ENCODE measurements around the gene CEBPB.

The CEBPB gene

DNA sequence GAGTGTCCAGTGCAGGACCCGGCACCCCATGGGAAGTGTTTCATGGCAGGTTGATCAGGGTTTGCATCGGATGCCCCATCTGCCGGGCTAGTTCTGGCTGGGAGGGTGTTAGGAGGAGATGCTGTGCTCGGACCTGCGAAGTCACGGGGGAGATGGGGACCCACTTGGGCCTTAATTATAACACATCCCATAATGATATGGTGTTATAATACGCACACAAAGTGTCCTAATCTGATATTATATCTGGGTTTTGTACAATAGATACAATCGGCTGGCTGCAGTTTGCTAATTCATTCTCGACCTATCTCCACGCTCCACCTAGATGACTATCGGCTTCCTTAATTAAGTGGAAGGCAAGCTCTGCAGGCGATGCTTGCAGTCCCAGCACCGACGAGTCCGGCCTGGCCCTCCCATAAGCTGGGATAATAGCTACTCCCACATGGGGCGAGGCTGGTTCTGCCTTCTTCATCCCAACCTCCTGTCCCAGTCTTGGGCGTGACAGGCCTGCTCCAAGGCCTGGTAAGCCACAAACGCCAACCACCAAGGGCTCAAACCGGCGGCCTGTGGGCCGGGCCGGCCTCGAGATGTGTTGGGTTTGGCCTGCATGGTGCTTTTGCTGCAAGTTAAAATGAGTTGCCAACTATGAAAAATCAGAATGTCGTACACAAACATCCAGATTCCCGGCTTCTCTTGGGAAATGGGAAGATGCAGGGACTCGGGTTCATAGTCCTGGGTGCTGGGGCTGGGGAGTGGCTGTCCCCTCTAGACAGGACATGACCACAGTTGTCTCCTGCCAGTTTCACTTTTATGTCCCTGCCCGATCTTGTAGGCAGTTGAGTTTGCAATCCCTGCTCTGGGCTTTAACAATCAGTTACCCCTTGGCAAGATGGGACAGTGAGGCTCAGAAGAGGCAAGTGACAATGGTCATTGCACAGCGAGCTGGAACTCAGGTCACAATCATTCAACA, 32.7 kb downstream of the CEBPB start:
- H3K27me3 ChIP-seq (ENCODE audit: control insufficient read depth in 1 of 2, insufficient read depth in 2 of 2, low read length in 2 of 2), result no peaks in the 10 kb centered on the region
- H3K9me3 ChIP-seq (ENCODE audit: control insufficient read depth in 2 of 2, low read length in 2 of 2), result peaks cover 0 to 9% of the 10 kb centered on the region in 2 donors
- H3K27ac ChIP-seq (ENCODE audit: low read length), result peak overlapping the region; percentile 31
- H3K4me1 ChIP-seq (ENCODE audit: control insufficient read depth, insufficient read depth, low read length), result peaks cover 16% of the 10 kb centered on the region
- no peak overlapping the region for H3K4me3 ChIP-seq (ENCODE audit: low read length in 2 of 2)
- no peak overlapping the region for H3K9ac ChIP-seq (ENCODE audit: low read length in 2 of 2)
- no peaks in the 10 kb centered on the region for H3K36me3 ChIP-seq (ENCODE audit: control insufficient read depth in 2 of 2, insufficient read depth in 2 of 2, low read length in 2 of 2)

GRCh38 chr20:50224052-50224451, 33.4 kb downstream of the CEBPB start:
- H3K9ac ChIP-seq (ENCODE audit: low read length in 2 of 2), result no peak overlapping the region

DNA sequence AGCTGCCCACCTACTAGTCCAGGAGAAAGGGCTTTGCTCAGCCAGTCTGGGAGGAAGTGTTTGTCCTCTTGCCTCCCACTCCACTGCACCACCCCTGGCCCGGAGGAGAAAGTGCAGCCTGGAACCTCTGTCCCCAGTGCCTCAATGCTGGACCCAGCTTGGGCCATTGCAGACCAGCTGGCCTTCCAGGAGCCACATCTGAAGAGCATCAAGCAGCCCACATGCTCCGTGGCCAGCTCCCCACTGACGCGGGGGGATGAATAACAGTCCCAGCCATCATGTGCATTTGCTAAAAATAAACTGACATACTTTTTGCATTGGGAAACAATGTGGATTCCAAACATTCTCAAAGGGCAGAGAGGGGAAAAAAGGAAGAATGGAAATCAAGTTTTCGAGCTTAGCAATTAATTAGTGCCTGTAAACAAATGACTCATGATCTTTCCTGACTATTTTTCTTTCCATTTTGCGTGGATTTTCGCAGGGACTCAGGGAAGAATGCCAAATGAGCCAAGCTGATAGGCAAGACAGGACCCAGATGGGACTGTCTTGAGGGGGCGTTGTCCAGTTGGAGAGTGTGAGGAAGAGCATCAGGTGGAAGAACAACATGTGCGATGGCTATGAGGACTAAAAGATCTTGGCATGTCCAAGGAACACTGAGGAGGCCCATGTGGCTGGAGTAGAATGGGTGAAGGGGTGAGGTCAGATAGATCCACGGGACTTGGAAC, 34.1 kb downstream of the CEBPB start:
- Histone ChIP-seq H3K9me3 (ENCODE audit: control insufficient read depth in 2 of 2, low read length in 2 of 2) (peaks cover 0 to 7% of the 10 kb centered on the region in 2 donors), H3K36me3 (ENCODE audit: control insufficient read depth in 2 of 2, insufficient read depth in 2 of 2, low read length in 2 of 2) (no peaks in the 10 kb centered on the region), H3K9ac (ENCODE audit: low read length in 2 of 2) (no peak overlapping the region), H3K4me1 (ENCODE audit: control insufficient read depth, insufficient read depth, low read length) (peaks cover 16% of the 10 kb centered on the region), H3K4me3 (ENCODE audit: low read length in 2 of 2) (peak overlapping the region in 1 of 2 donors; percentile 24), H3K27ac (ENCODE audit: low read length) (peak overlapping the region; percentile 64), H3K27me3 (ENCODE audit: control insufficient read depth in 1 of 2, insufficient read depth in 2 of 2, low read length in 2 of 2) (no peaks in the 10 kb centered on the region)

More at GRCh38 chr20:50224052-50224451, 33.4 kb downstream of the CEBPB start:
- Histone ChIP-seq H3K36me3 (ENCODE audit: control insufficient read depth in 2 of 2, insufficient read depth in 2 of 2, low read length in 2 of 2) (no peaks in the 10 kb centered on the region), H3K27me3 (ENCODE audit: control insufficient read depth in 1 of 2, insufficient read depth in 2 of 2, low read length in 2 of 2) (no peaks in the 10 kb centered on the region), H3K9me3 (ENCODE audit: control insufficient read depth in 2 of 2, low read length in 2 of 2) (peaks cover 0 to 9% of the 10 kb centered on the region in 2 donors), H3K4me3 (ENCODE audit: low read length in 2 of 2) (no peak overlapping the region), H3K27ac (ENCODE audit: low read length) (peak overlapping the region; percentile 31), H3K4me1 (ENCODE audit: control insufficient read depth, insufficient read depth, low read length) (peaks cover 16% of the 10 kb centered on the region)

GRCh38 chr20:50226093-50226974, 35.7 kb downstream of the CEBPB start:
- Histone ChIP-seq H3K9ac (ENCODE audit: low read length in 2 of 2) (no peak overlapping the region), H3K4me3 (ENCODE audit: low read length in 2 of 2) (no peak overlapping the region), H3K27ac (ENCODE audit: low read length) (no peak overlapping the region), H3K27me3 (ENCODE audit: control insufficient read depth in 1 of 2, insufficient read depth in 2 of 2, low read length in 2 of 2) (no peaks in the 10 kb centered on the region), H3K9me3 (ENCODE audit: control insufficient read depth in 2 of 2, low read length in 2 of 2) (peaks cover 0 to 4% of the 10 kb centered on the region in 2 donors), H3K4me1 (ENCODE audit: control insufficient read depth, insufficient read depth, low read length) (peaks cover 16% of the 10 kb centered on the region), H3K36me3 (ENCODE audit: control insufficient read depth in 2 of 2, insufficient read depth in 2 of 2, low read length in 2 of 2) (no peaks in the 10 kb centered on the region)

GRCh38 chr20:50227506-50227905, 36.9 kb downstream of the CEBPB start:
- H3K36me3 ChIP-seq (ENCODE audit: control insufficient read depth in 2 of 2, insufficient read depth in 2 of 2, low read length in 2 of 2), result no peaks in the 10 kb centered on the region
- H3K27ac ChIP-seq (ENCODE audit: low read length), result no peak overlapping the region
- H3K9ac ChIP-seq (ENCODE audit: low read length in 2 of 2), result no peak overlapping the region
- H3K4me3 ChIP-seq (ENCODE audit: low read length in 2 of 2), result no peak overlapping the region
- H3K4me1 ChIP-seq (ENCODE audit: control insufficient read depth, insufficient read depth, low read length), result peaks cover 16% of the 10 kb centered on the region
- H3K9me3 ChIP-seq (ENCODE audit: control insufficient read depth in 2 of 2, low read length in 2 of 2), result peaks cover 0 to 4% of the 10 kb centered on the region in 2 donors
- no peaks in the 10 kb centered on the region for H3K27me3 ChIP-seq (ENCODE audit: control insufficient read depth in 1 of 2, insufficient read depth in 2 of 2, low read length in 2 of 2)

GRCh38 chr20:50229156-50229607, 38.6 kb downstream of the CEBPB start:
- H3K27me3 ChIP-seq (ENCODE audit: control insufficient read depth in 1 of 2, insufficient read depth in 2 of 2, low read length in 2 of 2), result no peaks in the 10 kb centered on the region
- H3K4me1 ChIP-seq (ENCODE audit: control insufficient read depth, insufficient read depth, low read length), result peaks cover 16% of the 10 kb centered on the region

GRCh38 chr20:50230184-50230583, 39.6 kb downstream of the CEBPB start:
- no peaks in the 10 kb centered on the region for H3K27me3 ChIP-seq (ENCODE audit: control insufficient read depth in 1 of 2, insufficient read depth in 2 of 2, low read length in 2 of 2)
- no peak overlapping the region for H3K27ac ChIP-seq (ENCODE audit: low read length)
- no peak overlapping the region for H3K4me3 ChIP-seq (ENCODE audit: low read length in 2 of 2)
- H3K4me1 ChIP-seq (ENCODE audit: control insufficient read depth, insufficient read depth, low read length), result peaks cover 8% of the 10 kb centered on the region
- H3K9ac ChIP-seq (ENCODE audit: low read length in 2 of 2), result no peak overlapping the region
- H3K36me3 ChIP-seq (ENCODE audit: control insufficient read depth in 2 of 2, insufficient read depth in 2 of 2, low read length in 2 of 2), result no peaks in the 10 kb centered on the region
- H3K9me3 ChIP-seq (ENCODE audit: control insufficient read depth in 2 of 2, low read length in 2 of 2), result no peaks in the 10 kb centered on the region

More at GRCh38 chr20:50229156-50229607, 38.6 kb downstream of the CEBPB start:
- peaks cover 0 to under 1% of the 10 kb centered on the region in 2 donors for H3K9me3 ChIP-seq (ENCODE audit: control insufficient read depth in 2 of 2, low read length in 2 of 2)
- H3K4me3 ChIP-seq (ENCODE audit: low read length in 2 of 2), result no peak overlapping the region
- H3K36me3 ChIP-seq (ENCODE audit: control insufficient read depth in 2 of 2, insufficient read depth in 2 of 2, low read length in 2 of 2), result no peaks in the 10 kb centered on the region
- H3K27ac ChIP-seq (ENCODE audit: low read length), result no peak overlapping the region
- H3K9ac ChIP-seq (ENCODE audit: low read length in 2 of 2), result no peak overlapping the region

- Histone ChIP-seq H3K27ac (ENCODE audit: low read length) (no peak overlapping the region), H3K27me3 (ENCODE audit: control insufficient read depth in 1 of 2, insufficient read depth in 2 of 2, low read length in 2 of 2) (no peaks in the 10 kb centered on the region), H3K9ac (ENCODE audit: low read length in 2 of 2) (no peak overlapping the region), H3K4me1 (ENCODE audit: control insufficient read depth, insufficient read depth, low read length) (peaks cover 4% of the 10 kb centered on the region), H3K4me3 (ENCODE audit: low read length in 2 of 2) (no peak overlapping the region), H3K36me3 (ENCODE audit: control insufficient read depth in 2 of 2, insufficient read depth in 2 of 2, low read length in 2 of 2) (no peaks in the 10 kb centered on the region), H3K9me3 (ENCODE audit: control insufficient read depth in 2 of 2, low read length in 2 of 2) (no peaks in the 10 kb centered on the region)
Measured at GRCh38 chr20:50230871-50231560, 40.4 kb downstream of the CEBPB start.

- Histone ChIP-seq H3K4me3 (ENCODE audit: low read length in 2 of 2) (no peak overlapping the region), H3K27ac (ENCODE audit: low read length) (no peak overlapping the region), H3K9me3 (ENCODE audit: control insufficient read depth in 2 of 2, low read length in 2 of 2) (no peaks in the 10 kb centered on the region), H3K4me1 (ENCODE audit: control insufficient read depth, insufficient read depth, low read length) (no peaks in the 10 kb centered on the region), H3K36me3 (ENCODE audit: control insufficient read depth in 2 of 2, insufficient read depth in 2 of 2, low read length in 2 of 2) (no peaks in the 10 kb centered on the region), H3K9ac (ENCODE audit: low read length in 2 of 2) (no peak overlapping the region), H3K27me3 (ENCODE audit: control insufficient read depth in 1 of 2, insufficient read depth in 2 of 2, low read length in 2 of 2) (no peaks in the 10 kb centered on the region)
Measured at GRCh38 chr20:50231854-50232253, 41.2 kb downstream of the CEBPB start.
